SK-N-SH (cell line): ENCODE results near the gene ZKSCAN5. TPM values are rescaled to one million over a fixed set of nuclear protein-coding genes. Genes with fewer than 3 reads are reported as not detected.

Experiments
- CTCF ChIA-PET: fragments of 300-600, 350-600 bp; formaldehyde crosslinking; extraction: SDS; loops from one replicate; lab custom pipeline; 2021; lab: Yijun Ruan, JAX
- POLR2A ChIA-PET: fragments of 350-600 bp; sonication (Branson Sonifier 250); formaldehyde crosslinking; extraction: SDS; loops from one replicate; lab custom pipeline; 2020; ENCODE audit warnings: antibody characterized with exemption, inconsistent platforms; lab: Yijun Ruan, JAX
- DNase-seq: peaks from one replicate; pipeline ENCODE4 v3.0.0; 2012
- H2AFZ ChIP-seq: fragments of 200-600 bp; sonication (generic); 2 replicates; pipeline ENCODE4 v1.8.1; 2016; ENCODE audit warnings: antibody characterized with exemption, mild to moderate bottlenecking, low read depth
- H3F3A ChIP-seq: fragments of 200-600 bp; sonication (generic); replicated peaks from 2 replicates; pipeline ENCODE3; 2016; ENCODE audit warnings: antibody characterized with exemption, mild to moderate bottlenecking; ENCODE audit not compliant: insufficient read depth
- H3K27ac ChIP-seq, 2 experiments: fragments of 200-500 bp in 1 of 2; fragments of 200-600 bp in 1 of 2; sonication (Bioruptor generic) in 1 of 2; sonication (generic), shearing (Covaris generic) in 1 of 2; 2 replicates each; pipeline versions ENCODE4 v1.5.1 to v1.6.1; 2014 to 2016; ENCODE audit warnings: low read depth in 2 of 2, inconsistent platforms in 1 of 2, low read length in 1 of 2, mild to moderate bottlenecking in 1 of 2, mixed read lengths in 1 of 2
- H3K27me3 ChIP-seq: fragments of 200-600 bp; sonication (generic), shearing (Covaris generic); 2 replicates; pipeline ENCODE4 v1.6.1; 2016; ENCODE audit warnings: mixed run types; ENCODE audit not compliant: insufficient read depth
- H3K36me3 ChIP-seq, 2 experiments: fragments of 200-500 bp in 1 of 2; fragments of 200-600 bp in 1 of 2; sonication (Bioruptor generic) in 1 of 2; sonication (generic) in 1 of 2; replicated peaks in 1 of 2; 2 replicates each; pipeline versions ENCODE3 to v1.5.1; 2014 to 2016; ENCODE audit warnings: low read length in 1 of 2, mild to moderate bottlenecking in 1 of 2; ENCODE audit not compliant: insufficient read depth in 2 of 2, control insufficient read depth in 1 of 2
- H3K4me1 ChIP-seq, 2 experiments: fragments of 200-500 bp in 1 of 2; fragments of 200-600 bp in 1 of 2; sonication (Bioruptor generic) in 1 of 2; sonication (generic), shearing (Covaris generic) in 1 of 2; 2 replicates each; pipeline versions ENCODE4 v1.5.1 to v1.6.1; 2014 to 2016; ENCODE audit warnings: low read depth in 1 of 2, low read length in 1 of 2, mixed run types in 1 of 2; ENCODE audit not compliant: insufficient read depth in 2 of 2, control insufficient read depth in 1 of 2
- H3K4me2 ChIP-seq: fragments of 200-600 bp; sonication (generic), shearing (Covaris generic); 2 replicates; pipeline ENCODE4 v1.6.1; 2017; ENCODE audit warnings: mixed run types
- H3K4me3 ChIP-seq, 2 experiments: fragments of 200-500 bp in 1 of 2; fragments of 200-600 bp in 1 of 2; sonication (Bioruptor generic) in 1 of 2; sonication (generic), shearing (Covaris generic) in 1 of 2; 2 replicates each; pipeline versions ENCODE4 v1.5.1 to v1.8.1; 2014 to 2016; ENCODE audit warnings: low read depth in 2 of 2, inconsistent platforms in 1 of 2, low read length in 1 of 2, mild to moderate bottlenecking in 1 of 2, mixed read lengths in 1 of 2, moderate library complexity in 1 of 2
- H3K79me2 ChIP-seq: fragments of 200-600 bp; sonication (generic); 2 replicates; pipeline ENCODE4 v1.8.1; 2017; ENCODE audit warnings: mild to moderate bottlenecking; ENCODE audit not compliant: insufficient read depth
- H3K9ac ChIP-seq: fragments of 200-600 bp; sonication (generic); 2 replicates; pipeline ENCODE4 v1.6.1; 2017; ENCODE audit warnings: mixed run types
- H3K9me2 ChIP-seq: fragments of 200-600 bp; sonication (generic); 2 replicates; pipeline ENCODE4 v1.6.1; 2017; ENCODE audit warnings: mixed run types
- H3K9me3 ChIP-seq: fragments of 200-600 bp; sonication (generic); 2 replicates; pipeline ENCODE4 v1.6.1; 2017; ENCODE audit warnings: mixed run types, mild to moderate bottlenecking, moderate library complexity
- H4K20me1 ChIP-seq: fragments of 200-600 bp; sonication (generic); 2 replicates; pipeline ENCODE4 v1.6.1; 2017; ENCODE audit warnings: mild to moderate bottlenecking, mixed run types; ENCODE audit not compliant: insufficient read depth
- CTCF ChIP-seq: fragments of 200-600 bp; sonication (generic); IDR thresholded peaks from 2 replicates; pipeline ENCODE4 v1.6.1; 2017; ENCODE audit warnings: antibody characterized with exemption, mild to moderate bottlenecking, moderate library complexity
- EZH2phosphoT487 ChIP-seq: fragments of 200-600 bp; sonication (generic); IDR thresholded peaks from 2 replicates; pipeline ENCODE4 v1.6.1; 2017; ENCODE audit warnings: low read depth, mixed run types, mild to moderate bottlenecking, antibody characterized with exemption, moderate library complexity, borderline replicate concordance
- FOSL2 ChIP-seq: IDR thresholded peaks from 2 replicates; pipeline ENCODE4 v1.4.0; 2012; ENCODE audit warnings: low read depth, mild to moderate bottlenecking, moderate library complexity, borderline replicate concordance
- FOXM1 ChIP-seq: IDR thresholded peaks from 2 replicates; pipeline ENCODE4 v1.4.0; 2012; ENCODE audit warnings: low read depth, mild to moderate bottlenecking
- GABPA ChIP-seq: IDR thresholded peaks from 2 replicates; pipeline ENCODE4 v1.4.0; 2012; ENCODE audit warnings: low read depth, mild to moderate bottlenecking
- IRF3 ChIP-seq: fragments of 150-350 bp; IDR thresholded peaks from 2 replicates; pipeline ENCODE4 v1.6.1; 2016; ENCODE audit warnings: mild to moderate bottlenecking, low read depth, low read length
- JUND ChIP-seq: IDR thresholded peaks from 2 replicates; pipeline ENCODE4 v1.4.0; 2012
- MAX ChIP-seq: IDR thresholded peaks from 2 replicates; pipeline ENCODE4 v1.4.0; 2012; ENCODE audit warnings: low read depth
- MEF2A ChIP-seq: IDR thresholded peaks from 2 replicates; pipeline ENCODE4 v1.4.0; 2012; ENCODE audit warnings: low read depth, borderline replicate concordance
- MXI1 ChIP-seq: IDR thresholded peaks from 2 replicates; pipeline ENCODE4 v1.6.1; 2012; ENCODE audit warnings: mild to moderate bottlenecking, low read depth, low read length, improper control_type of control experiment
- NFIC ChIP-seq: IDR thresholded peaks from 2 replicates; pipeline ENCODE4 v1.4.0; 2012; ENCODE audit warnings: borderline replicate concordance
- NRF1 ChIP-seq: IDR thresholded peaks from 2 replicates; pipeline ENCODE4 v1.6.1; 2012; ENCODE audit warnings: low read depth, mild to moderate bottlenecking, low read length
- PBX3 ChIP-seq: IDR thresholded peaks from 2 replicates; pipeline ENCODE4; 2012
- POLR2AphosphoS5 ChIP-seq: IDR thresholded peaks from 2 replicates; pipeline ENCODE4 v1.6.1; 2012; ENCODE audit warnings: low read depth, low read length
- RAD21 ChIP-seq: IDR thresholded peaks from 2 replicates; pipeline ENCODE4 v1.6.1; 2012; ENCODE audit warnings: mild to moderate bottlenecking, low read length
- RCOR1 ChIP-seq: fragments of 150-350 bp; IDR thresholded peaks from 2 replicates; pipeline ENCODE4 v1.6.1; 2017; ENCODE audit warnings: antibody characterized with exemption, low read length
- RFX5 ChIP-seq: IDR thresholded peaks from 2 replicates; pipeline ENCODE4 v1.6.1; 2012; ENCODE audit warnings: mild to moderate bottlenecking, improper control_type of control experiment, low read length
- RXRA ChIP-seq: IDR thresholded peaks from 2 replicates; pipeline ENCODE4 v1.4.0; 2012; ENCODE audit warnings: low read depth, mild to moderate bottlenecking, borderline replicate concordance
- TAF1 ChIP-seq: IDR thresholded peaks from 2 replicates; pipeline ENCODE4 v1.6.1; 2012; ENCODE audit warnings: low read depth, mild to moderate bottlenecking, low read length, moderate library complexity, borderline replicate concordance
- TCF12 ChIP-seq: IDR thresholded peaks from 2 replicates; pipeline ENCODE4 v1.4.0; 2012
- TEAD4 ChIP-seq: IDR thresholded peaks from 2 replicates; pipeline ENCODE4 v1.4.0; 2012; ENCODE audit warnings: mild to moderate bottlenecking, borderline replicate concordance; ENCODE audit not compliant: insufficient read depth
- USF1 ChIP-seq: IDR thresholded peaks from 2 replicates; pipeline ENCODE4 v1.4.0; 2012; ENCODE audit warnings: low read depth, borderline replicate concordance
- USF2 ChIP-seq: fragments of 150-350 bp; IDR thresholded peaks from 2 replicates; pipeline ENCODE4 v1.6.1; 2017; ENCODE audit warnings: antibody characterized with exemption, low read length, low read depth, borderline replicate concordance
- YY1 ChIP-seq: IDR thresholded peaks from 2 replicates; pipeline ENCODE4 v1.4.0; 2012; ENCODE audit warnings: low read depth, mild to moderate bottlenecking
- ZBTB33 ChIP-seq: IDR thresholded peaks from 2 replicates; pipeline ENCODE4 v1.4.0; 2012; ENCODE audit warnings: low read depth, borderline replicate concordance
- WGBS: methylation state at CpG from one replicate; pipeline ENCODE4 v1.1.6; 2017; ENCODE audit warnings: low lambda C conversion rate; 5-methylcytosine and 5-hydroxymethylcytosine counted together
- polyA plus RNA-seq, 3 experiments: library from polyadenylated mRNA; depleted of rRNA; stranded (reverse); fragments of >200 nt; gene quantifications; 2 replicates each; pipeline ENCODE4 v1.2.3, GENCODE V29; 2012

The ZKSCAN5 gene
- polyA plus RNA-seq (2012; rRNA removed) = 7.5 and 9.1 TPM in 2 replicates
- polyA plus RNA-seq (2012; cell fraction: cytosol; rRNA removed) = 8.7 and 9.3 TPM in 2 replicates
- polyA plus RNA-seq (2012; cell fraction: nucleus; rRNA removed) = 8.7 and 11.6 TPM in 2 replicates

GRCh38 chr7:99504603-99505323 lies at the start of gene ZKSCAN5:
Gene ZKSCAN5, plus strand, starts transcription at chr7:99504662. Its CDS starts 1,383 bp downstream, at chr7:99506045.
- Histone ChIP-seq H3K9me2 (no peaks in the 10 kb centered on the region), H2AFZ (peak within 1 kb of the TSS; percentile 84), H3K4me1 (peaks cover 4 to 10% of the 10 kb centered on the region in 2 experiments; a peak in 2 of 4 replicates), H3K4me3 (peak within 1 kb of the TSS; percentile 62 to 98), H3K27ac (peak within 1 kb of the TSS; percentile 89 to 91), H3F3A (peaks cover 8% of the 10 kb centered on the region), H4K20me1 (no peaks in the 10 kb centered on the region; the same call in 1 of the 2 replicates), H3K9ac (peak within 1 kb of the TSS; percentile 87), H3K79me2 (peaks cover 64% of the 10 kb centered on the region), H3K36me3 (peaks cover 0 to 12% of the 10 kb centered on the region in 2 experiments), H3K9me3 (no peaks in the 10 kb centered on the region), H3K27me3 (no peaks in the 10 kb centered on the region), H3K4me2 (peak within 1 kb of the TSS; percentile 98)
- POLR2A ChIA-PET = interaction anchor here (0.9 to 2.7 kb wide), 12 partner anchors 11 to 116 kb away, joined by 3 to 14 read pairs (median 6); partner anchors contain the start of genes BUD31, CPSF4, FAM200A and PDAP1
- CTCF ChIA-PET = interaction anchor here (0.9 to 1.5 kb wide), 3 partner anchors 21 to 112 kb away, joined by 3 to 5 read pairs (median 4); partner anchors contain the start of gene ZSCAN25
- under 1% methylated on average over 47 of the region's 53 CpGs for WGBS
- DNase-seq = peak; percentile 95
- TF ChIP-seq MEF2A (no peak), RAD21 (no peak), RFX5 (no peak; the same call in 1 of the 2 replicates), FOSL2 (no peak), IRF3 (no peak), CTCF (no peak), MAX (peak; percentile 79), USF2 (no peak), NRF1 (no peak), TCF12 (no peak), RXRA (no peak), GABPA (peak; percentile 95), MXI1 (peak; percentile 60), ZBTB33 (peak; percentile 92), FOXM1 (peak; percentile 32; the same call in 1 of the 2 replicates), POLR2AphosphoS5 (peak; percentile 96), RCOR1 (no peak), TEAD4 (no peak), TAF1 (peak; percentile 98), EZH2phosphoT487 (no peak), PBX3 (peak; percentile 30), YY1 (peak; percentile 57), USF1 (no peak), NFIC (no peak; the same call in 1 of the 2 replicates), JUND (no peak)
